Kidney glomerular epithelial cell (primary cell): Measurements from ENCODE around the gene COL23A1.

Source experiments
- DNase-seq: peaks from one replicate; lab custom pipeline; 2025; lab: John Stamatoyannopoulos, UW

The COL23A1 gene

DNA sequence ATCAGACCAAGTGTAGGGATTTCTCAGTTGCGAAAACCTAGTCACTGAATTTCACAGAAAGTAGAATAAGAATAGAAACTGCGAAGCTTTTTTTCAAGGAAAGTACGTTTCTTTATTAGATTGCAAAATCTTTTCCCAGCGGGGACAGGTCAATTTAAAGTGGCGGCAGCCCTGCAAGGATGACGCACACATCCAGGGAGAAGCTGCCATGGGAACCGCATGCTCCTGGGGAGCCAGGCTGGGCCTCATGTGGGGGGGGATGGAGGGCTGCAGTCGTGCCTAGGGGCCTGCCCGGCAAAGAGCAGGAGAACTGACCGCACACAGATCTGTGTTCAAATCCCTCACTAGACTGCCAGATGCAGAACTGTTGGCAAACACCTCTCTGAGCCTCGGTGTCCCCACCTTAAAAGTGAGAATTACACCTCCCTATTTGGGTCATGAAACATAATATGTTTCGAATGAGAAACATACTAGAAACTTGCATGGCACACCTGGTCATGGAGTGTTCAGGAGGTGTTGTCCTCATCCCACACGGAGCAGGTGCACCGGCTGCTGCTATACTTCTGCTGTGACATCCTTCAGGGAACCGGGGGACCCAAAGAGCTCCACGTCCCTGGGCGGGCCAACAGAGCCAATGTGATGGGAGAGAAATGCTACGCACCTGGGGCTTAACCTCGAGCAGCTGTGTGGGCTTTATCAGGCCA lies 229.8 kb downstream of the COL23A1 start:
- DNase-seq = no peak

DNA sequence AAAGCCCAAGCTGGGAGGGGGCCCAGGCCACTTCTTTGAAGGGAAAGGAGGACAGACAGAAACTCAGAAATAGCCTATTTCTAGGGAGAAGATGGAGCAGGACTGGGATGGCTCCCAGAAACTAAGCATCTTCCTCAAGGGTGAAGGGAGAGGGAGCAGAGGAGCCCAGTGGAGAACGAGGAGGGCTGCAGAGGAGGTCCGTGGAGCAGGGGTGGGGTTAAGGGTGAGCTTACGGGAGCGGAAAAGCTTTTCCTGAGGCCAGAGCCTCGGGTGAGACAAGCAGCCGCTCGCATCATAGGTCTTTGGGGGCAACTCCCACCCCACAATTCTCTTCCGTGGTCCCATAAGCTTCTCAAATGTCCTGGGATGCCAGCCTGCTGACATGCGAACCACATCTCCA lies 230.5 kb downstream of the COL23A1 start:
- DNase-seq = no peak

DNA sequence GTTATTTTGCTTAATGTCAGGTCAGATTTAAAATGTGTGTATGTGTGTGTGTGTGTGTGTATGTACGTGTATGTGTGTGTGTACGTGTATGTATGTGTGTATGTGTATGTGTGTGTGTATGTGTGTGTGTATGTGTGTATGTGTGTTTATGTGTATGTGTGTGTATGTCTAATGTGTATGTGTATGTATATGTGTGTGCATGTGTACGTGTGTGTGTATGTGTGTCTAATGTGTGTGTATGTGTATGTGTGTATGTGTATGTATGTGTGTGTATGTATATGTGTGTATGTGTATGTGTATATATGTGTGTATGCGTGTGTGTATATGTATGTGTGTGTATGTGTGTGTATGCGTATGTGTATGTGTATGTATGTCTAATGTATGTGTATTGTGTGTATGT lies 232.5 kb downstream of the COL23A1 start:
- no peak for DNase-seq

DNA sequence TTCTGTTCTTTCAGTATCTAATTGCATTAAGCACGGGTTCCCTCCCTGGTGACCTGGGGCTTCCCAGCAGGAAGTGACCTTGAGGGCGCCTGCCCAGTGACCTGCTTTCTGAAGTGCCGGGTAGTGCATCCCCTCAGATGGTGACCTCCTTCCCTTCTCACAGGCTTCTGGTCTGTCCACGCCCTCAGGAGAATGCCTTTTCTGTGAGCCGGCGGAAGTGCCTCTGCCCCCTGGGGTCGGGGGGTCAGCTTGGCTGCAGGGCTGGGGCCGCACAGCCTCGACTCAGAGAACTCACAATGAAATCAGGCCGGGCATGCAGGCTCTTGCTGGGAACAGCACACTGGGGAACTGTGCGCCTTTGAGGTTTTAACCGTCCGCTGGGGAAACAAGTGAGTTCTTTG lies 233.1 kb downstream of the COL23A1 start:
- no peak for DNase-seq

DNA sequence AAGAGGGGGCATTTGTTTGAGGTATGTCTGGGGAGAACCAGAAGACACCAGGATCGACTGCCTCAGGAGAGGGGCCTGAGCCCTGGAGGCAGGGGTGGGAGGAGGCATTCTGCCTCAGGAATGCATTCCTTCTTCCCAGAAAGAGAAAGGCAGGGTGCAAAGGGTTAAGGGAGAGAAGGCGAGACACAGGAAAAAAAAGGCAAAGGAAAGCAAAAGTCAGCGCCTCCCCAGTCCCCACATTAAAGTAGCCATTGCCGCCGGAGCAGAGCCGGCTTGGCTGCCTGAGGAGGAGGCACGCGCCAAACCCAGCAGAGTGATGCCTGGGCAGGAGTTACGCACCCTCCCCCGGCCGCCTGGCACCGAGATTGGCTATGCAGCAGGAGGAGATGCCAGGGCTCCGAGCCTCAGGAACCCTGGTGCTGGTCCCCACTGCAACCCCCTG lies 233.7 kb downstream of the COL23A1 start:
- DNase-seq = no peak

DNA sequence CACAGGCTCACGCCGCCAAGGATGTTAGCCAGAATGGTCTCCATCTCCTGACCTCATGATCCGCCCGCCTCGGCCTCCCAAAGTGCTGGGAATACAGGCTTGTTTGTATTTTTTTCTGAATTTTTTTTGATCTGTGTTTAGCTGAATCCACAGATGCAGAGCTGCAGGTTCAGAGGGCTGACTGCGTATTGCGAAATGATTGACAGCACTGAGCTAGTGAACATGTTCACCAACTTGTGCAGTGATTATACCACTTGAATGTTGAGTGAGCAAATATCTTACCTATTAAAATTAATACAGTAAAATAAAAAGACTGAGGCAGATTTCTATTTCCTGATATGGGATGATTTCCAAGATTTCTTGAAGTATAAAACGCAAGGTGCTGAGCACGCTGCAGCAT lies 234.5 kb downstream of the COL23A1 start:
- DNase-seq = no peak

DNA sequence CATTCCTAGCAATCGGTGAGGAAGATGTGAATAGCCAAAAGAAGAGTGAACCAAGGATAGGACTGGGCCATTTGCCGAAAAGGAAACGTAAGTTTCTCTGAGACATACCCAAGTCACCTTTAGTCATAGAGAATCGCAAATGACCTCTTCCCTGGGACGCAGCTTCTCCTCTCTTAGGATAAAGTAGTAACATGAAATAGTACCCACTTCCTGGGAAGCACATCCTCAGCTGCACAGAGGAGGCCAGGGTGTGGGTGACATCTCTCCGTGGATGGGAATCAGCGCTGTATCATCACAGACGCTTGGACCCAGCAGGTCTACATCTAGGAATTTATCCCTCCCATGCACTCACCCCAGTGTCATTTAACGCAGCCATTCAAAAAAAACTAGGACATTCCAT lies 236.7 kb downstream of the COL23A1 start:
- DNase-seq = no peak

DNA sequence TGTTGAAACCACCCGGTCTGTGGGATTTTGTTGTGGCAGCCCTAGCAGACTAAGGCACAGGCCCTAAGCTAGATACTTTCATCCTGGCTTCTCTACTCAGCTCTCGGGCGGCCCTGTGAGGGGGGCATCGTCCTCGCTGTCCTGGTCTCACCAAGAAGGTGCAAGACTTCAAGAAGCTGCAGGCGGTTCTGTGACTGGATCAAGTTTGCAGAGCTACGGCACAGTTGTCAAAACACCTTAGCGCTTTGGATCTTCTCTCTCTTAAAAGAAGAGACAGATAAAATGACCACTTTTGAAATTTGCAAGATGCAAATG lies 238.2 kb downstream of the COL23A1 start:
- no peak for DNase-seq

DNA sequence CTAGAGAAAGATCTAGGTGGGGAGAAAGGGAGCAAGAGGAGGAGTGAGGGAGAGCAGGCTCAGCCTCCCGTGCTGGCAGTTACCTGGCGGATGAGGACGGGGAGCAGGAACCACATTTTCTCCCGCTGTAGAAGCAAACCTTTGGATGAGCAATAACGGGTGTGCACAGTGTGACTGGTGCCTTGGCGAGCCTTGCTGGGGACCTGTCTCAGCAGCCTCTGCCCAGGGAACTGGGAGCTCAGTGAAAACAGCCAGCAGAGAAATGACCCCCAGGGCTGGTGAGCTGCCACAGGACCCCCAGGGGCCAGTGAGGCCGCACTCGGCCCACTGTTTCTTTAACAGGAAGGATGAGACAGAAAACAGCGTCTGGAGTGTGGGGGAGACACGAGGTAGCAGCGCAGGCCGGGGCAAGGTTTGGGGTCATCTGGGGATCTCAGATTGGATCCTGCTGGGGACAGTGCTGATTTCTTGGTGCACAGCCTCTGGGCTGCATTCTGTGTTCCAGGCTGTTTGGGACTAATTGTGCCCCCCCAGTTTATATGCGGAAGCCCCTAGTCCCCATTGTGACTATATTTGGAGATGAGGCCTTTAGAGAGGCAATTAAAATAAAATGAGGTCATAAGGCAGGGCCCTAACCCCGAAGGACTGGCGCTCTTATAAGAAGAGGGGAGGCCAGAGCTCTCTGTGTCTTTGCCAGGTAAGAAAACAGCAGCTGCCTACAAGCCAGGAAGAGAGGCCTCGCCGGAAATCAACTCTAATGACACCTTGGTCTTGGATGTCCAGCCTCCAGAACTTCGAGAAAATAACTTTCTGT lies 238.8 kb downstream of the COL23A1 start:
- no peak for DNase-seq

DNA sequence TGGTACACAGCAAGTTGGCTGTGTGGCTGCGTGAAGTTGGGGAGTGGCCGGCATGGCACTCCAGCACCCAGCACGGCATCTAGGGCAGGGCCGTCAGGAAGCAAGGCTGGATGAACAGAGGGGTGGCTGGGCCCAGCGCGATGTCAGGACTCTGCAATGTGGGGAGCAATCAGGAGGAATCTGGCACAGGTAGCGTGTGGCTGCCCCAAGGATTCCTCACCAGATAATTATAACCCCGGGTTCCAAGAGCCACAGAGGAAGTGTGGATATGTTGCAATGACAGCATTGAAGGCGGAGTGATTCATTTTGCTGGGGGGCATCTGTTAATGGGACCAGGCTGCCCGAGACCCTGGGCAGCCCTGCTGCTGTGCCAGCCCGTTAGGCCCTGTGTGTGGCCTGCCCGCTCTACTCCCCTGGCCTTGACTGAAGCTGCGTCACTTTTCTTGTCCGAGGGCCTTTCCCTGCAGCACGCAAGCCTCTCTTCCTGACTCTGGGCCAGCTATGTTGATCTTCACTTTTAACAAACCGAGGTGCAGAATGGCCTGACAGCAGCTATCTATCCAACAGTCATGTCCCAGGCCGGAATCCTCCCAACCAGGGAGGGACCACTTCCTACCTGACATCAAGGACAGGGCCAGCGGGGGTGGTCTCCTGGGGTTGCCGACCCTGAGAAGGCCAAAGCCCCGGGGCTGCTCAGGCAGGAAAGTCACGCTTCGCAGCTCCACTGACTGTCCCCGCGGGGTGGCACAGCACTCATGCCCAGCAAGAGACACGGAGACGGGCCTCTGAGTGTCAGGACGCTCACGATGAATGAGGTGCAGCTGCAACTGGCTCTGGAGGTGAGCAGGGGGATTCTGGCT lies 239.6 kb downstream of the COL23A1 start:
- DNase-seq = no peak

DNA sequence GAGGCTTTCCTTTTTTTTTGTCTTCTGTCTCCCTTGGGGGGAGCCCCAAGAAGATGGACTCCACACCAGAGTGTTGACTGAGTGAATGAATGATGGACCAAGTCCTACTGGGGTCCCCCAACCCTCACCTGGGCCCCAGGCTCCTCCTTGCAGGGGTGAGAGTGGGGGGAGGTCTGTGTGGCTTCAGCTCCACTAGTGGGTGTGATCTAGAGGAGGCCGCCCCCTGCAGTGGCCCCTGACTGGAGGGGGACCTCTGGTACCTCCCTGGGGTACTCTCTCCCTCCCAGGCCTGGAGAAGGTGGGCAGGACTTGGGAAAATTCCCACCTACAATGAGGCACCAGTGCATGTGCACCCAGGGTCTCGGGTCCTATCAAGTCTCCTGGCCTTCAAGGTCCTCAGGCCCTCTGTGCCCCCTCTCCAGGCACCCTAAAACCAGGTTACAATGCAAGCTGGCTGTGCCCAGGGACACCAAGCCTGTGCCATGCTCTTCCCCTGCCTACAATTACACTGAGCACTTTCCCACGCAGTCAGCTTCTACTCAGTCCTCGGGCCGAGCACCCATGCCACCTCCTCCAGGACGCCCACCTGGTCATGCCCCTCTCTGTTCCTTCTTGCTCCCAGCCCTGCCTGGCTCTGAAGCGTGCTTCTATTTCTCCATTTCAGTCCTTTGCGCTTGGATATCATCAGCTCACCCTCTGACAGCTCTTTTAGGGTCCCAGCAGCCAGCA lies 240.4 kb downstream of the COL23A1 start:
- DNase-seq = no peak

DNA sequence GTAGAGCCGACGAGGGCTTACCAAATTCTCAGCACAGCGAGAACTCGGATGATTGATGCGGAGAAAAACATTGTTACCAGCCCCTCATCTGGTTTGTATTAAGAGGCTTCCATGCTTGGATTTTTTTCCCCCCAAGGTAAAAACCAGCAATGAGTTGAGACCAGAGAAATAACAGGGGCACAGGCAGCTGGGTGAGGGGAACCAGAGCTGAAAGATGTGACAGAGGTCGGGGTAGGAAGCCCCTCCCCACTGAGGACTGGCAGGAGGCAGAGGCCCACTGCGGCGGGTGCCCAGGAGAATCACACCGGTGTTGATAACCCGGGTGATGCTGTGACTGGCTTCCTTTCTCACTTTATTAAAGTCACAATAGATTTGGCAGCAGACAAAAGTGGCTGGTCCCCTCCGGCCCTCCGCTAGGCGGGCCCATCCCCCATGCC lies 241.1 kb downstream of the COL23A1 start:
- no peak for DNase-seq

DNA sequence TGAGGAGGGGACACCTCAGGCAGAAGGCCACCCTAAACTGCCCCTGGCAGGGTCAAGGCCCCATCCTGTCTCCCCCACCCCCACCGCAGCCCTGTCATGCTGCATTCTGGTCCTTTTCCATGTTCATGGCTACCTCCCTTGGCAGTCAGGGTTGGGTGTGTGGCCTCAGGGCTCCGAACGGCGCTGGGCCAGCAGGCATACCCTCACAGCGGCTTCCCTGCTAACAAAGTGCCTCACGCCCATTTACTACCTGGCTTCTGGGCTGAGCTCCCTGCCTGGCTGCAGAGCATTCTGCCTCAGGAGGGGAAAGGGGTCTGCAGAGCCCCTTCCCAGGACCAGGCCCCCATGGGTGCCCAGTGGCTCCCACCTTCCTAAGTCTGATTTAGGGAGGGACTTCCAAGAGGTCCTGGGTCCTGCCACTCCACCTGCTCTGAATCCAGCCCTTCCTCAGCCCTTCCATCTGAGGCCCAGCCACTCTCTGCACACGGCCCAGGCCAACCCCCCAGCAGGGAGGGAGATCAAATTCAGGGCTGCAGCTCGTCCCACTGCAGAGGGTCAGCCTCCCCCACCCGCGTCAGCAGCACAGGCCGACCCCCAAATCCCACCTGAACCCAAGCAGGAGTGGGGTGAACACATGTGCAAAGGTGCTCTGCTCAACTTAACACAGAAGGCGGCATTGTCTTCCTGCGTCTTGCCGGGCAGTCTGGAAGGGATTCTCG lies 241.7 kb downstream of the COL23A1 start:
- DNase-seq = no peak

DNA sequence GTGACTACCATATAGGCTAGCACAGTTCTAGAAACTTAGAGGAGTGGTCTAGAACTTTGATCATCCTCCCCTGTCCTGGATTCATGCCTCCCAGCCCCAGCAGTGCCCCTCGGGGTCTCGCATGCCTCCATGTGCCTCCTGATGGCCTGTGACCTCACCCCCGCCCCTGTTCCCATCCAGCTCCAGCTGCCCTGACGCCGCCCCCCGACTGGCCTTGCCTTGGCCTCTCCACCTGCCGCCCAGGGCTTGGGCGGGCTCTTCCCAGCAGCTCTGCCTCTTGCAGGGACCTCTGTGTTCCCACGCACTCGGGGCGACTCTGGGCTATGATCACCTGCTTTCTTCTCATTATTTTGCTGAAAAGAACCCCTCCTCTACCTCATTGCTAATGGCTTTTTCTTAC lies 242.2 kb downstream of the COL23A1 start:
- DNase-seq = no peak

DNA sequence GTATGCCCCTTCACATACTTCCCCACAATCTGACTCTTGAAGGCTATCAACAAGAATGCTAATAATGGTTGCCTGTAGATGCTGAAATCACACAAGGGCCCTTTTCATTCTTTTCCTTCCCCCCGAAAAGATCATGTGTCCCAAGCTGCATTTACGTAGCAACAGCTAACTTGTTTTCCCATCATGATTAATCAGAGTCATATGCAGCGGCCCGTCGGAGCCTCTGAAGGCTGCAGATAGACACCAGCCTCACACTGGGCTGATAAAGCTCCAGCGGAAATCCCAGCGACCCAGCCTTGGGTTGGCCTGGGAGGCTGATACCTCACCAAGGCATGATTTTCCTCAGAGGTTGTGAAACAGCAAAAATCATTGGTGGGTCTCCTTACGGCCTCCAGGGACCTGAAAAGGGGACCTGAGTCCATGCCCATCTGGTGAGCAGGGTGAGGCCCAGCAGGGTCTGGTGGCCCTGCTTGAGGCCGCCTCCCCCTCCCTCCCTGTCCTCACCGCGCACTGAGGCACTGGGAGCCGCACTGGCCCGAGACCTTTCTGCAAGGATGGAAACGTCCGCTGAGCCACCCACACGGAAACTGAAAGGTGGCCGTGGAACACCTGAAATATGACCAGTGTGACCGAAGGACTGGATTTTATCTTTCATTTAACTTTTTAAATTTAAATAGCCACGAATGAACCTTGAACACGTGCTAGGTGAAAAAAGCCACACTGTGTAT lies 243.4 kb downstream of the COL23A1 start:
- DNase-seq = no peak

DNA sequence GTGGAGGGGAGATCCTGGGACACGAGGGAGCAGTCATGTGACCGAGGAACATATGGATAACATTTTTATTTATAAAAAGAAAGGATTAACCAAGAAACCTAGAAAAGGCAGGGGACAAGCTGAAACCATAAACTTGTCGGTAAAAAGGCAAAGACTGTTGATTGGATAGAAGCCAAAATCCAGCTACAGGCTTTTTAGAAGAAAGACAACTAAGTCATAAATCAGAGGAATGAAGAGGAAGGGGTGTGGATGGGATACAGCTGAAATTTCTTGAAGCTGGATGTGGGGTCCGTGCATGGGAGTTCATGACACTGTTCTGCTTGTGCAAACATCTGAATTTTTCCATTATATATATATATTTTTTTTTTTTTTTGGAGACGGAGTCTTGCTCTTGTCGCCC lies 246.9 kb downstream of the COL23A1 start:
- no peak for DNase-seq

DNA sequence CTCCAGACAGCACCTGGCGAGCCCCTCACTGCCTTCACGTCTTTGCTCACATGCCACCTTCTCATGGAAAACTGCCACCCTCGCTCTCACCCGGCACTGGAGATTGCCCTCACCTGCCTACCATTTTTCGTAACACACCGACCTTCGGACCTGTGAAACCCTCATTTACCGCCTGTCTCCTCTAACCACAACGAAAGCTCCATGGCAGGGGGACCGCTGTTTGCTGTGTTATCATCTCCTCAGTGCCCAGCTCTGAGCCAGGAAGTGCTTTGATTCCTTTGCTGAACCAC lies 248.4 kb downstream of the COL23A1 start:
- no peak for DNase-seq

DNA sequence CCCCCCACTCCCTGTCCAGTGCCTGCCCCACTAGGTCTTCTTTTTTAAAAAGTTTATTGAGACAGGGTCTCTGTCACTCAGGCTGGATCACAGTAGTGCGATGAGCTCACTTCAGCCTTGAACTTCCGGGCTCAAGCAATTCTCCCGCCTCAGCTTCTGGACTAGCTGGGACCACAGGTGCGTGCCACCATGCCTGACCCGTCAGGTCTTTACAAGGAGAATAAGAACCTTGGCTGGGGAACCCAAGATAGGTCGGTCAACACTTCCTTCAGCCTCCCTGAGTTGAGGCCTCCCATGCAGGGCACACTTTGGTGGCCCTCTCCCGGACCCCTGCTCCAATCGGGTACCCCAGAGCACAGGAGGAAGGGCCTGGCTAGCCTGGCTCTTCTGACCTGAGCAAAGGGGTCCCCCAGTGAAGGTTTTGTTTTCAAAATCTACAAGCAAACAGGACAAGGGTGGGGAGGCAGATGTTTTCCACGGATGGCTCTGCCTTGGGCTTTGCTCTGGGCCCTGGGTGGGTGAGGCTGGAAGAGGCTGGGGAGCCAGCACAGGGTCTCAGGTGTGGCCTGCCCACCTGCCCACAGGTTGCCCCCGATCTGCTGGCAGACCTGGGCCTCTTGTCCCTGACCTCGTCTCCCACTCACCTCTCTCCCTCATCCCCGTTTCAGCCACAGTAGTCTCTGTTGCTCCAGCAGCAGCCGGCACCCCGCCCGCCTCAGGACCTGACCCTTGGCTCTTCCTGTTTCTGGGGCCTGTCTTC lies 248.9 kb downstream of the COL23A1 start:
- DNase-seq = no peak

DNA sequence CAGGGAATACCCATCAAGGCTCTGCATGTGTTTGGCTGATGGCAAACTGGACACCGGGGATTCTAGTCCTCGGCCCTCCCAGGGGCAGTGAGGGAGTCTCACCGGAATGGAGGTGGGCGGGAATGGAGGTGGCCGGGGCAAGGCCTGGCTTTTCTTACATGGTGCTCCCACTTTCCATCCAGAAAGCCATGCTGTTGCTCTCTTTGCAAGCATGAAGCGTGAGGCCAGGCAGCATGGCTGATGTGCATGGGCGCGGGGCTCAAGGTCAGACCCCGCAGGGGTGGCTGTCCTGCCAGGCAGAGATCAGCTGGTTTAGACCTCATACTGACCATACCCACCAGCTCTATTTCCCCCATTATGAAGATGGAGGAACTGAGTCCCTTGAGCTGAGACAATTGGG lies 249.6 kb downstream of the COL23A1 start:
- DNase-seq = no peak

DNA sequence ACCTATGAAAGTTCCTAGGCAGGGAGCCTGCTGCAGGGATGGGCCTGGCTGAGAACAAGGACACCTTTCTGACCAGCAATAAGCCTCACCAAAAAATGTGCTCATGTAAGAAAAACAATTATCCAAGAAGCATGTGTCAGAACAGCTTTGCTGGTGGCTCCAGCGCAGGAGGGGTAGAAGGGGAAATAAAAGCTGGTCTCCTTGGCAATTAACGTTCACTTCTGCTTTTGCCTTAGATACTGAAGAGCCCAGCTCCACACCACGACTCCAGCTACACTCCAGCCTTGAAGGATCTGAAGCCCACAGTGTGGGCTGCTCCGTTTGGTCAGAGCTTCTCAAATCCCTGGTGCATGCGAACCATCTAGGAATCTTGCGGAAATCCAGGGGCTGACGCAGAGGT lies 250.0 kb downstream of the COL23A1 start:
- DNase-seq = no peak
